K562 (cell line): ENCODE results near the gene PLA2G4F. TPM values are rescaled to one million over a fixed set of nuclear protein-coding genes. Genes with fewer than 3 reads are reported as not detected.
A peak's percentile ranks its signal among the peaks of the same experiment; 100 is the strongest.

Experiments
- ATAC-seq: fragments of 200-7000 bp; cut with Tn5 transposase; 3 replicates; pipeline ENCODE4 v1.9.1; 2020; ENCODE audit warnings: moderate library complexity
- BruUV-seq: library from RNA; stranded (reverse); fragments of 400-500 nt; replicated peaks from 2 replicates; lab custom pipeline; 2021; lab: Mats Ljungman, UMichigan
- CTCF ChIA-PET: fragments of 300-600 bp; formaldehyde crosslinking; extraction: SDS; loops from one replicate; lab custom pipeline; 2021; ENCODE audit warnings: low intra/inter-chr PET ratio; lab: Yijun Ruan, JAX
- POLR2A ChIA-PET: fragments of 300-600, 350-650 bp; sonication (Branson Sonifier 250); formaldehyde crosslinking; extraction: SDS; loops from one replicate; lab custom pipeline; 2021; ENCODE audit warnings: antibody characterized with exemption, inconsistent platforms; lab: Yijun Ruan, JAX
- DNase-seq, 4 experiments: peaks; one replicate each; pipeline versions ENCODE4 v3.0.0 to v3.0.0-alpha.2; 2011 to 2018; ENCODE audit warnings: low spot score in 3 of 4, mixed read lengths in 3 of 4; ENCODE audit errors: extremely low read depth in 1 of 4
- FAIRE-seq: peaks from 2 replicates; lab custom pipeline; 2011; peaks lifted over from hg19 to GRCh38; lab: Jason Lieb, UNC
- H2AFZ ChIP-seq: 2 replicates; pipeline ENCODE4 v1.6.0; 2011; ENCODE audit warnings: low read depth, low read length, control low read depth, inconsistent platforms
- H3K27ac ChIP-seq: fragments of 200-600 bp; 3 replicates; pipeline ENCODE4 v1.8.0; 2011; ENCODE audit warnings: low read depth, mild to moderate bottlenecking, control low read depth, inconsistent platforms, low read length, moderate library complexity, mixed read lengths; ENCODE audit errors: extremely low read depth
- H3K27me3 ChIP-seq, 2 experiments: fragments of 300-600 bp in 1 of 2; 2 replicates in 1 of 2; 3 replicates in 1 of 2; pipeline versions ENCODE4 v1.6.0 to v1.8.0; 2011; ENCODE audit warnings: inconsistent platforms in 2 of 2, low read length in 2 of 2, mild to moderate bottlenecking in 1 of 2, mixed read lengths in 1 of 2, moderate library complexity in 1 of 2; ENCODE audit not compliant: control insufficient read depth in 2 of 2, insufficient read depth in 2 of 2
- H3K36me3 ChIP-seq: fragments of 300-600 bp; 3 replicates; pipeline ENCODE4 v1.8.0; 2011; ENCODE audit warnings: mild to moderate bottlenecking, low read length, inconsistent platforms; ENCODE audit not compliant: control insufficient read depth, insufficient read depth
- H3K4me1 ChIP-seq, 2 experiments: fragments of 200-600 bp in 1 of 2; replicated peaks in 1 of 2; 2 replicates in 1 of 2; 3 replicates in 1 of 2; pipeline versions ENCODE4 v1.5.1 to v1.8.0; 2011; ENCODE audit warnings: inconsistent platforms in 2 of 2, low read length in 2 of 2, mild to moderate bottlenecking in 1 of 2, mixed read lengths in 1 of 2, moderate library complexity in 1 of 2; ENCODE audit not compliant: control insufficient read depth in 2 of 2, insufficient read depth in 2 of 2
- H3K4me2 ChIP-seq: 2 replicates; pipeline ENCODE4 v1.6.1; 2011; ENCODE audit warnings: low read length, control low read depth, inconsistent platforms, mixed read lengths; ENCODE audit not compliant: insufficient read depth
- H3K4me3 ChIP-seq: fragments of 200-600 bp; sonication (generic), shearing (Covaris generic); 2 replicates; pipeline ENCODE4 v1.5.1; 2016; ENCODE audit warnings: control low read depth, inconsistent platforms
- H3K79me2 ChIP-seq: fragments of 200-600 bp; 3 replicates; pipeline ENCODE4 v1.8.0; 2011; ENCODE audit warnings: low read length, inconsistent platforms; ENCODE audit not compliant: control insufficient read depth, insufficient read depth
- H3K9ac ChIP-seq, 2 experiments: 2 replicates each; pipeline versions ENCODE4 v1.6.0 to v1.6.1; 2011; ENCODE audit warnings: low read depth in 2 of 2, low read length in 2 of 2, control low read depth in 1 of 2, inconsistent platforms in 1 of 2, mild to moderate bottlenecking in 1 of 2, mixed read lengths in 1 of 2; ENCODE audit not compliant: insufficient read depth in 1 of 2
- H3K9me1 ChIP-seq: one replicate; pipeline ENCODE4 v1.6.0; 2011; ENCODE audit warnings: inconsistent platforms, mild to moderate bottlenecking, low read length, moderate library complexity; ENCODE audit not compliant: control insufficient read depth, insufficient read depth
- H3K9me3 ChIP-seq: replicated peaks from 2 replicates; pipeline ENCODE4 v1.5.1; 2011; ENCODE audit warnings: low read depth, low read length, inconsistent platforms; ENCODE audit not compliant: control insufficient read depth, insufficient read depth
- H4K20me1 ChIP-seq: replicated peaks from 2 replicates; pipeline ENCODE4 v1.6.1; 2011; ENCODE audit warnings: low read length, inconsistent platforms, mixed read lengths; ENCODE audit not compliant: control insufficient read depth, insufficient read depth
- DDX20 ChIP-seq: fragments of 450-650 bp; IDR thresholded peaks from 2 replicates; pipeline ENCODE4 v1.6.1; 2016; ENCODE audit warnings: missing genetic modification characterization, low read depth, mild to moderate bottlenecking, missing compliant biosample characterization, moderate library complexity
- E2F3 ChIP-seq: fragments of 250-450 bp; sonication (Bioruptor Pico); IDR thresholded peaks from 2 replicates; pipeline ENCODE4 v1.4.0; 2020; ENCODE audit warnings: mild to moderate bottlenecking
- PATZ1 ChIP-seq: fragments of 250-450 bp; sonication (Bioruptor Pico); IDR thresholded peaks from 2 replicates; pipeline ENCODE4 v1.5.0; 2020; ENCODE audit warnings: mild to moderate bottlenecking, borderline replicate concordance
- RBM39 ChIP-seq: fragments of 200-400 bp; formaldehyde crosslinking; optimal IDR thresholded peaks from 2 replicates; pipeline ENCODE3; 2018; ENCODE audit warnings: low read depth, low read length
- SMAD4 ChIP-seq: fragments of 250-450 bp; sonication (Bioruptor Pico); conservative IDR thresholded peaks from 2 replicates; pipeline ENCODE4 v1.8.0; 2021; ENCODE audit warnings: inconsistent platforms, mild to moderate bottlenecking, moderate library complexity
- ZNF407 ChIP-seq: fragments of 450-650 bp; IDR thresholded peaks from 2 replicates; pipeline ENCODE4 v1.6.1; 2016; ENCODE audit warnings: low read depth
- WGBS: fragments of 100-300 bp; shearing (Covaris generic); methylation state at CpG from one replicate; pipeline ENCODE4 v1.1.6; 2016; ENCODE audit warnings: low coverage, mixed read lengths; ENCODE audit not compliant: insufficient coverage; ENCODE audit errors: missing lambda C conversion rate; 5-methylcytosine and 5-hydroxymethylcytosine counted together
- in situ Hi-C: fragments of 300-500 bp; cut with MboI; formaldehyde crosslinking; loops from 4 replicates; pipeline ENCODE4 v1.15.0; 2018; ENCODE audit warnings: inconsistent platforms, mixed read lengths
- intact Hi-C: fragments of 100-400 bp; cut with micrococcal nuclease; formaldehyde crosslinking; loops from 2 replicates; pipeline ENCODE4 v1.14.2; 2022
- polyA plus RNA-seq, 8 experiments: library from polyadenylated mRNA; depleted of rRNA in 4 of 8; stranded (reverse) in 5 of 8; unstranded in 3 of 8; fragments of >200 nt; fragmentation: Nextera tagmentation in 2 of 8; fragmentation: Illumina TruSeq in 1 of 8; extraction: Ambion mirVana in 2 of 8; extraction: Trizol in 1 of 8; gene quantifications; 2 replicates each; pipeline versions ENCODE4 v1.2.1 to v1.2.3, GENCODE V29; 2011 to 2014; ENCODE audit warnings: inconsistent platforms in 1 of 8, missing spikeins in 1 of 8
- total RNA-seq, 7 experiments: library from RNA; depleted of rRNA in 6 of 7; stranded (reverse); fragments of >200 nt in 6 of 7; fragmentation: Illumina TruSeq in 2 of 7; extraction: Trizol in 2 of 7; gene quantifications; 2 replicates each; pipeline versions ENCODE4 v1.2.1 to v1.2.3, GENCODE V29; 2011 to 2021; ENCODE audit warnings: low replicate concordance in 1 of 7
- TF ChIP-seq, protein P1 (sequence below): fragments of 450-650 bp; IDR thresholded peaks from 2 replicates; pipeline ENCODE4 v1.7.0; 2016; ENCODE audit warnings: borderline replicate concordance

PLA2G4F gene
- total and polyA plus RNA-seq, 9 of the 15 experiments (the other 6 are each of a cell fraction or from before 2014, with no cell fraction given) = 0.02 TPM; not detected in 8

DNA sequence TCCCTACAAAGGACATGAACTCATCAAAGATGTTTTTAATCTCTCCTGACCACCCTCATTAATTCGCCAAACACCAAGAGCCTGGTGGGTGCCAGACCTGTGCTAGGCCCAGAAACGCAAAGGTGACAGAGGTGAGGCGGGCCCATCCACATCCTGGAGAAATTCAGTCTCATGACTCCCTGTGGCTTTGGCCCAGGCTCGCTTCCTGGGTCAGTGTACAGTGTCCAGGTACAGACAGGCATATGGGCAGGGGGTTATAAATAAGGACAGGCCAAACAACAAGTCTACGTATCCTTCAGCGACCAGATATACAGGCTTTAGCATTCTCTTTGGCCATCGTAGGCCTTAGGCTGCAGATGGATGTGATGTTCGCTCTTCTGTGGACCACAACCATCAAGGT lies 945 bp upstream of the PLA2G4F start:
- WGBS = 78% methylated on average over 8 of the region's 8 CpGs
- Histone ChIP-seq H3K27ac (no peak overlapping the region; the same call in 2 of the 3 replicates), H3K4me1 (peaks cover 17 to 27% of the 10 kb centered on the region in 2 experiments; a peak in 4 of 5 replicates), H3K79me2 (no peaks in the 10 kb centered on the region), H3K4me2 (no peak overlapping the region), H3K36me3 (peaks cover 38% of the 10 kb centered on the region; the same call in 2 of the 3 replicates), H3K27me3 (peaks cover 0 to 7% of the 10 kb centered on the region in 2 experiments; a peak in 2 of 5 replicates), H4K20me1 (no peaks in the 10 kb centered on the region), H3K9me1 (peaks cover 8% of the 10 kb centered on the region), H3K4me3 (no peak overlapping the region), H3K9ac (no peak overlapping the region), H3K9me3 (no peaks in the 10 kb centered on the region), H2AFZ (no peak overlapping the region)
- in situ Hi-C loops = no loop called here
- CTCF ChIA-PET = no interaction called here
- no peak for DNase-seq
- BruUV-seq = no TSS peak
- intact Hi-C loops = no loop called here
- ATAC-seq = no peak
- FAIRE-seq = peak; percentile 42
- POLR2A ChIA-PET = interaction anchor here (1.5 kb wide), 1 partner anchor 13 kb away, joined by 6 read pairs; no protein-coding TSS in a partner anchor
- no peak for TF ChIP-seq ZNF407
- no peak for TF ChIP-seq PATZ1
- no peak for TF ChIP-seq RBM39
- TF ChIP-seq SMAD4 (CRISPR knock-in tag) = no peak
- no peak for TF ChIP-seq E2F3 (CRISPR knock-in tag)
- TF ChIP-seq, protein P1, sequence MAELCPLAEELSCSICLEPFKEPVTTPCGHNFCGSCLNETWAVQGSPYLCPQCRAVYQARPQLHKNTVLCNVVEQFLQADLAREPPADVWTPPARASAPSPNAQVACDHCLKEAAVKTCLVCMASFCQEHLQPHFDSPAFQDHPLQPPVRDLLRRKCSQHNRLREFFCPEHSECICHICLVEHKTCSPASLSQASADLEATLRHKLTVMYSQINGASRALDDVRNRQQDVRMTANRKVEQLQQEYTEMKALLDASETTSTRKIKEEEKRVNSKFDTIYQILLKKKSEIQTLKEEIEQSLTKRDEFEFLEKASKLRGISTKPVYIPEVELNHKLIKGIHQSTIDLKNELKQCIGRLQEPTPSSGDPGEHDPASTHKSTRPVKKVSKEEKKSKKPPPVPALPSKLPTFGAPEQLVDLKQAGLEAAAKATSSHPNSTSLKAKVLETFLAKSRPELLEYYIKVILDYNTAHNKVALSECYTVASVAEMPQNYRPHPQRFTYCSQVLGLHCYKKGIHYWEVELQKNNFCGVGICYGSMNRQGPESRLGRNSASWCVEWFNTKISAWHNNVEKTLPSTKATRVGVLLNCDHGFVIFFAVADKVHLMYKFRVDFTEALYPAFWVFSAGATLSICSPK = no peak
- no peak for TF ChIP-seq DDX20 (tag)
